Esophagus squamous epithelium (tissue), 5 donors: ENCODE data around the gene DMRTB1. TPM values are rescaled to one million over a fixed set of nuclear protein-coding genes. Genes with fewer than 3 reads are reported as not detected.

Experiments
- DNase-seq: peaks from one replicate; lab custom pipeline; 2025; lab: John Stamatoyannopoulos, UW
- H3K27ac ChIP-seq, 4 donors: fragments of 200-600 bp; sonication (generic); one replicate each; pipeline ENCODE4 v1.5.1; 2016 to 2019; ENCODE audit warnings: mild to moderate bottlenecking in 1 of 4
- H3K27me3 ChIP-seq, 4 donors: fragments of 200-600 bp; sonication (generic); 1 replicate in 3 of 4; 2 replicates in 1 of 4; pipeline versions ENCODE4 v1.5.1 to v1.6.0; 2017 to 2021; ENCODE audit warnings: antibody characterized with exemption in 1 of 4
- H3K36me3 ChIP-seq, 3 donors: fragments of 200-600 bp; sonication (generic); one replicate each; pipeline ENCODE4 v1.5.1; 2016 to 2019
- H3K4me1 ChIP-seq, 3 donors: fragments of 200-600 bp; sonication (generic); one replicate each; pipeline ENCODE4 v1.5.1; 2017 to 2019
- H3K4me3 ChIP-seq, 4 donors: fragments of 200-600 bp; sonication (generic); 1 replicate in 3 of 4; 2 replicates in 1 of 4; pipeline ENCODE4 v1.5.1; 2016 to 2019; ENCODE audit warnings: mild to moderate bottlenecking in 2 of 4, moderate library complexity in 1 of 4
- H3K9me3 ChIP-seq, 3 donors: fragments of 200-600 bp; sonication (generic); one replicate each; pipeline ENCODE4 v1.5.1; 2016 to 2019
- CTCF ChIP-seq, 6 experiments: fragments of 450-650 bp in 4 of 6; fragments of 200-600 bp in 2 of 6; sonication (generic) in 2 of 6; IDR thresholded peaks; one replicate each; pipeline ENCODE4 v1.5.1; 2016 to 2019; ENCODE audit warnings: antibody characterized with exemption in 6 of 6, mild to moderate bottlenecking in 4 of 6, moderate library complexity in 4 of 6
- POLR2A ChIP-seq, 4 donors: fragments of 450-650 bp; IDR thresholded peaks; one replicate each; pipeline ENCODE4 v1.6.1; 2017; ENCODE audit warnings: antibody characterized with exemption in 4 of 4, mild to moderate bottlenecking in 4 of 4, moderate library complexity in 3 of 4
- WGBS, 2 donors: methylation state at CpG; one replicate each; pipeline ENCODE4 v1.1.5; 2018; 5-methylcytosine and 5-hydroxymethylcytosine counted together
- intact Hi-C: fragments of 100-400 bp; cut with DNase I; formaldehyde crosslinking; loops from one replicate; pipeline ENCODE4 v1.15.0; 2022
- total RNA-seq, 4 donors: library from RNA; depleted of rRNA; stranded (reverse); fragments of >200 nt; gene quantifications; one replicate each; pipeline ENCODE4 v1.1.0, GENCODE V29; 2016
- donor health status: DM: yes; HTN: yes; CAD: no.

The DMRTB1 gene
- total RNA-seq, 4 donors from 2014 or later: not detected

DNA sequence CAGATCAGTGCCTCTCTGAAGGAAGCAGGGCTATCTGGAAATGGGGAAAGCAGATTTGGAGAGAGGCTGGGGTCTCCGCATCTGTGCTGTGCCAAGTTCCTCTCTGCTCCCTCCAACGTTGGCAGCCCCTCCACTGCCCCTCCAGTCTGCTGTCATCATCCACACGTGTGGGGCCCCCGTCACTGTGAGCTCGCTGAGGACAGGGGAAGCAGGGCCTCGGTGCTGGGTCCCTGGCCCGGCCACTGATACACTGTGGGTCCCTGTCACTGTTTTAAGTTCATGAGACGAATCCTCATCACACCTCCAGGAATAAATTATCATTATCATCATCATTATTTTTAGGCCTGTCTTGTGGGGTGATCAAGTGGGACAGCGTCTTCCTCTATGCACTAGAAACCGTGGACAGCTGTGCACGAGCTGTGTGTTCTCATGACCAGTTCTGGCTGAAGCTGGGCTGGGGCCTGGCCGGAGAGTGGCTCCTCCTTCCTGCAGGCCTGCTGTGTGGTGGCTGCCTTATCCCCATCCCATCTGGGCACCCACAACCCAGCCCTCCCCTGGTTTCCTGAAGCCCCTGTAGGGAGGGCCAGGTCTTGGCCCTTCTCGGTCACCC is 52.2 kb downstream of the DMRTB1 start:
- DNase-seq: no peak
- TF ChIP-seq POLR2A (IDR thresholded peaks at IDR 0.05) (no peak), CTCF (IDR thresholded peaks at IDR 0.05) (no peak)
- Histone ChIP-seq H3K27me3 (no peaks in the 10 kb centered on the region), H3K27ac (no peak overlapping the region), H3K36me3 (no peaks in the 10 kb centered on the region), H3K4me1 (peaks cover 0 to 38% (median 0%) of the 10 kb centered on the region in 3 donors), H3K4me3 (no peak overlapping the region), H3K9me3 (no peaks in the 10 kb centered on the region)
- 68 to 83% methylated on average over 7 to 10 of the region's 13 CpGs for WGBS, 2 donors
- intact Hi-C loops: no loop called here

DNA sequence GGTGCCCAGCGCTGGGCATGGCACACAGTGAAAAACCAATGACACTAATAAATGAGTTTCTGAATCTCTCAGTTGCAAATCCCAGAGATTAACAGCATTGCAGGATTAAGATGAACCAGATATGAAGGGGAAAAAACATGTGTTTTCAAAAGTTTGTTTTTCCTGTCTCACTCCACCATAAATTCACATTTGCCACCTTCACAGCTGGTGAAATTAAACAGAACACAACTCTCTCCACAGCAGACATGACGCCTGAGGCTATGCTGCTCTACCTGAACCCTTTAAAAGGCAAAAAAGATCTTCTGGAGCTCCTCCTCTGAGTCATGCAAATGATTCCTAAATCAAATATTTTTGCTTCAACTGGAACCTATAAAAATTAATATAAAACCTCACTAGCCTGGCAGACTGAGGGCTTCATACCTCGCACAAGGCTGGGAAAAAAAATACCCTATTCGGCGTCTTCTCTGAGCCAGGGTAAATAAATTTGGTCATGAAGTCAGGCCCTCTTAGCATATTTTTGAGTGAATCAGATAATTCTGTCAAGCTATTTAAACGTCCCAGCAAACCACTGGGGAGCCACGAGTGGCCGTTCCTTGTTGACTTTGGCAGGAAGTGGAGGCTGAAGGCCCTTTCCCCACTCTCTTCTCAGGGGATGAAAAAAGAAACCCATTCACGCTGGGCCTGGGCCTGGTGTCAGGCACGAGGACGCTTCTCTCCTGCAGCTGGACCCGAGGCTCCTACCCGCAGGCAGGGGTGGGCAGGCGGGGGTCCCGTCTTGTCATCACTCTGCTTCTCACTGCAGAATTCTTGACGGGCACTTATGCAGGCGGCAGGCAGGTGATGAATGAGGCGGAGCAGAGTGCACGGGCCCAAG is 53.0 kb downstream of the DMRTB1 start:
- WGBS, 2 donors: 49 to 58% methylated on average over 10 to 18 of the region's 19 CpGs
- Histone ChIP-seq H3K9me3 (no peaks in the 10 kb centered on the region), H3K36me3 (no peaks in the 10 kb centered on the region), H3K27me3 (no peaks in the 10 kb centered on the region), H3K27ac (no peak overlapping the region), H3K4me3 (no peak overlapping the region), H3K4me1 (peaks cover 0 to 38% (median 0%) of the 10 kb centered on the region in 3 donors)
- TF ChIP-seq POLR2A (IDR thresholded peaks at IDR 0.05) (no peak), CTCF (IDR thresholded peaks at IDR 0.05) (no peak)
- intact Hi-C loops: no loop called here
- DNase-seq: no peak

DNA sequence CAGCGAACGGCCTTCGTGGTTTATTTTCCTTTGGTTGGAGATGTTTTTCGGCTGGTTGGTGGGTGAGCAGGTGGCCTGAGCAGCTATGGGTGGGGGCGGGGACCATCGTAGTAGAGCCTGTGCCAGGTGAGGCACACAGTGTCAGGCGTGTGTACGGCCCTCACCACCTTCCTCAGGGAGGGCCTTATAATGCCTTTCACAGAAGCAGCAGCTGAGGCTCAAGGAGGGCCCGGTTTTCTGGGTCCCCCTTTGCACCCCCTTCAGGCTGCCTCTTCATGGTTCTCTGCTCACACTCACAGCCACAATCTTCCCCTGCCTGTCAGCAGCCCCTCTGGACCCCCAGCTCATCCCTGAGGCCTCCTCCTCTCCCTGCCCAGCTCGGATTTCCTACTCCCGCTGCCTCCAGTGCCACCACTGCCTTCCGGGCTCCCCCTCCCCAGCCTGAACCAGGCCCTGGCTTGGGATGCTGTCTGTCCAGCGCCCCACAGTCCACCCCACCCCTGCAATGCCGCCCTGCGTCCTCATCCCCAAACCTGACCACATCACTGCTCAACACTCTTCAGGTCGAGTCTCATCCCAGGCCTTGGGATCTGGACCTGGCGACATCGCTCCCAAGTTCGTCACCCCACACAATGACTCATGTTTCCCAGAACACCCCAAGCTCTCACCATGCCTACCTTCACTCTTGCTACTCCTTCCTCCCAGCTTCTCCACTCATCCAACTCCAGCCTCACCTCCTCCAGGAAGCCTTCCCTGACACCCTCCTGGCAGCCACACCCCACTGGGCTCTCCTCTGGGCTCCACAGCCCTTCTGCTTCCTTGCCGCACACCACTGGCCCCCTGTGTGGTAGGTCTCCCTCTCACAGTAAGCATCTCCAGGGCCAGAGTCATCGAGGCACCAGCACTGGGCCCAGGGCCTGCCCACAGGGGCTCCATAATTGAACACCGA is 53.9 kb downstream of the DMRTB1 start:
- Histone ChIP-seq H3K4me1 (peaks cover 0 to 33% (median 0%) of the 10 kb centered on the region in 3 donors), H3K27ac (no peak overlapping the region), H3K36me3 (no peaks in the 10 kb centered on the region), H3K9me3 (no peaks in the 10 kb centered on the region), H3K4me3 (no peak overlapping the region), H3K27me3 (no peaks in the 10 kb centered on the region)
- WGBS, 2 donors: 82 to 90% methylated on average over 13 to 15 of the region's 22 CpGs
- TF ChIP-seq CTCF (IDR thresholded peaks at IDR 0.05) (no peak), POLR2A (IDR thresholded peaks at IDR 0.05) (no peak)
- intact Hi-C loops: no loop called here
- DNase-seq: no peak

DNA sequence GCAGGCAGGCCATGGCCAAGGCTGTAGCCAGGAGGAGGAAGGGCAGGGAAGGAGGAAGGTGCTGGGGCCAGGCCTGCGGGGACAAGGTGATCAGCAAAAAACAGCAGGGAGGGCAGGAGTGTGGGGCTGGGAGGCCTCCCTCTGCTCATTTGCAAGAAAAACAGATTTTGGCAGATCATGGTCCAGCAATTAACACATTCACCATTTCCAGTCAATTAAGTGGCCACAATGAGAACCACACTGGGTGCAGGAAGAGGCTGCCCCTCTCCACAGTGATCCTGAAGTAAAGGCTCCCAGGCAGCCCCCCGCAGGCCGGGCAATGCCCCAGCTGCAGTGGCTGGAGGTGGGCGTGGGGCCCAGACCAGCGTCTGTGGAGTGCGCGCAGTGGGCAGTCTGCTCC is 54.6 kb downstream of the DMRTB1 start:
- H3K27ac ChIP-seq: no peak overlapping the region
- H3K36me3 ChIP-seq: no peaks in the 10 kb centered on the region
- H3K9me3 ChIP-seq: no peaks in the 10 kb centered on the region
- TF ChIP-seq CTCF (IDR thresholded peaks at IDR 0.05) (no peak), POLR2A (IDR thresholded peaks at IDR 0.05) (no peak)
- H3K27me3 ChIP-seq: no peaks in the 10 kb centered on the region
- peaks cover 0 to 28% (median 0%) of the 10 kb centered on the region in 3 donors for H3K4me1 ChIP-seq
- no peak overlapping the region for H3K4me3 ChIP-seq
- no peak for DNase-seq
- intact Hi-C loops: no loop called here
- 87 to 100% methylated on average over 4 of the region's 7 CpGs for WGBS, 2 donors
